Measurements from ENCODE around the gene ELFN2.

GRCh38 chr22:37342065-37342464, 85.2 kb downstream of the ELFN2 start:
- TF ChIP-seq POLR2A (IDR thresholded peaks at IDR 0.05) = no peak
- TF ChIP-seq CTCF (IDR thresholded peaks at IDR 0.05) = no peak

All from tibial nerve (tissue), 3 donors.